Loucy (cell line): Measurements from ENCODE around the gene PSMB8.
A peak's percentile ranks its signal among the peaks of the same experiment; 100 is the strongest.
"Not testable (repeated sequence)": the region's sequence is repeated elsewhere in the genome, so short reads cannot be mapped to it uniquely, and the experiment has no call there.

Source experiments
- H2AFZ ChIP-seq: fragments of 200-600 bp; sonication (generic); 2 replicates; pipeline ENCODE4 v1.6.0; 2016; ENCODE audit warnings: antibody characterized with exemption, mild to moderate bottlenecking, low read length, moderate library complexity
- H3F3A ChIP-seq: fragments of 200-600 bp; 2 replicates; pipeline ENCODE4 v1.6.0; 2016; ENCODE audit warnings: antibody characterized with exemption, low read depth, mild to moderate bottlenecking
- H3K27me3 ChIP-seq: fragments of 200-600 bp; sonication (generic); 2 replicates; pipeline ENCODE4 v1.6.1; 2014; ENCODE audit warnings: low read length, mild to moderate bottlenecking; ENCODE audit not compliant: insufficient read depth, poor library complexity, severe bottlenecking
- H3K36me3 ChIP-seq: fragments of 200-600 bp; sonication (generic); 2 replicates; pipeline ENCODE4 v1.6.1; 2016; ENCODE audit warnings: low read length; ENCODE audit not compliant: insufficient read depth
- H3K4me1 ChIP-seq: fragments of 200-600 bp; sonication (generic); 2 replicates; pipeline ENCODE4 v1.5.1; 2014; ENCODE audit warnings: low read length, mild to moderate bottlenecking; ENCODE audit not compliant: insufficient read depth, poor library complexity, severe bottlenecking
- H3K4me2 ChIP-seq: fragments of 200-600 bp; sonication (generic); 2 replicates; pipeline ENCODE4 v1.6.0; 2014; ENCODE audit warnings: antibody characterized with exemption, low read length, low read depth, mild to moderate bottlenecking; ENCODE audit not compliant: poor library complexity, severe bottlenecking
- H3K4me3 ChIP-seq: fragments of 200-600 bp; sonication (generic); 2 replicates; pipeline ENCODE4 v1.5.1; 2014; ENCODE audit warnings: low read length, mild to moderate bottlenecking, mixed read lengths; ENCODE audit not compliant: poor library complexity, severe bottlenecking
- H3K79me2 ChIP-seq: fragments of 200-600 bp; sonication (generic); 2 replicates; pipeline ENCODE4 v1.6.1; 2014; ENCODE audit warnings: low read length; ENCODE audit not compliant: insufficient read depth
- H3K9ac ChIP-seq: fragments of 200-600 bp; sonication (generic); 2 replicates; pipeline ENCODE4 v1.6.0; 2014; ENCODE audit warnings: mild to moderate bottlenecking, low read depth, low read length, moderate library complexity; ENCODE audit not compliant: poor library complexity, severe bottlenecking
- H3K9me2 ChIP-seq: fragments of 200-600 bp; sonication (generic); replicated peaks from 2 replicates; pipeline ENCODE4 v1.6.1; 2016; ENCODE audit warnings: low read depth, low read length, mixed read lengths
- H3K9me3 ChIP-seq: fragments of 200-600 bp; sonication (generic); 2 replicates; pipeline ENCODE4 v1.6.1; 2014; ENCODE audit warnings: mild to moderate bottlenecking, antibody characterized with exemption, low read length, low read depth; ENCODE audit not compliant: insufficient read depth
- H4K20me1 ChIP-seq: fragments of 200-600 bp; sonication (generic); 2 replicates; pipeline ENCODE4 v1.6.0; 2014; ENCODE audit warnings: antibody characterized with exemption, low read length, mild to moderate bottlenecking; ENCODE audit not compliant: insufficient read depth, poor library complexity, severe bottlenecking
- CTCF ChIP-seq: fragments of 200-600 bp; sonication (generic); conservative IDR thresholded peaks from 2 replicates; pipeline ENCODE4 v1.5.1; 2014; ENCODE audit warnings: mild to moderate bottlenecking, antibody characterized with exemption, low read length
- EZH2phosphoT487 ChIP-seq: fragments of 200-600 bp; IDR thresholded peaks from 2 replicates; pipeline ENCODE4 v1.6.1; 2018; ENCODE audit warnings: antibody characterized with exemption, mild to moderate bottlenecking, moderate library complexity, borderline replicate concordance

The PSMB8 gene

GRCh38 chr6:32879691-32880090 is 35.8 kb upstream of the PSMB8 start:
- Histone ChIP-seq H3K9me3 (no peaks in the 10 kb centered on the region), H2AFZ (no peak overlapping the region), H4K20me1 (no peaks in the 10 kb centered on the region), H3K4me3 (no peak overlapping the region), H3F3A (no peaks in the 10 kb centered on the region), H3K27me3 (no peaks in the 10 kb centered on the region), H3K9me2 (no peaks in the 10 kb centered on the region), H3K9ac (no peak overlapping the region), H3K4me2 (no peak overlapping the region), H3K4me1 (no peaks in the 10 kb centered on the region), H3K79me2 (no peaks in the 10 kb centered on the region), H3K36me3 (no peaks in the 10 kb centered on the region)
- TF ChIP-seq CTCF, result no peak
- no peak for TF ChIP-seq EZH2phosphoT487

GRCh38 chr6:32876603-32877002 is 32.8 kb upstream of the PSMB8 start:
- Histone ChIP-seq H3F3A (no peaks in the 10 kb centered on the region), H3K9ac (no peak overlapping the region), H3K27me3 (no peaks in the 10 kb centered on the region), H3K36me3 (no peaks in the 10 kb centered on the region), H3K4me2 (no peak overlapping the region), H3K79me2 (no peaks in the 10 kb centered on the region), H3K4me3 (no peak overlapping the region), H4K20me1 (no peaks in the 10 kb centered on the region), H3K4me1 (no peaks in the 10 kb centered on the region), H2AFZ (no peak overlapping the region), H3K9me2 (no peaks in the 10 kb centered on the region), H3K9me3 (no peaks in the 10 kb centered on the region)
- TF ChIP-seq CTCF (no peak), EZH2phosphoT487 (no peak)

DNA sequence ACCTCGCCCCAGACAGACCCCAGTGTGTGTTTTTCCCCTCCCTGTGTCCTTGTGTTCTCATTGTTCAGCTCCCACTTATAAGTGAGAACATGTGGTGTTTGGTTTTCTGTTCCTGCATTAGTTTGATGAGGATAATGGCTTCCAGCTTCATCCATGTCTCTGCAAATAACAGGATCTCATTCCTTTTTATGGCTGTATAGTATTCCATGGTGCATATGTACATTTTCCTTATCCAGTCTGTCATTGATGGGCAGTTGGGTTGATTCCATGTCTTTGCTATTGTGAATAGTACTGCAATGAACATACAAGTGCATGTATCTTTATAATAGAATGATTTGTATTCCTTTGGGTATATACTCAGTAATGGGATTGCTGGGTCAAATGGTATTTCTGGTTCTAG is 30.1 kb upstream of the PSMB8 start:
- not testable (repeated sequence) for H3K36me3 ChIP-seq, H3K4me1 ChIP-seq, H4K20me1 ChIP-seq, H3K9me2 ChIP-seq, H3K9ac ChIP-seq, H3K4me2 ChIP-seq, H3K27me3 ChIP-seq, H2AFZ ChIP-seq, H3K4me3 ChIP-seq, H3F3A ChIP-seq, H3K79me2 ChIP-seq, H3K9me3 ChIP-seq

DNA sequence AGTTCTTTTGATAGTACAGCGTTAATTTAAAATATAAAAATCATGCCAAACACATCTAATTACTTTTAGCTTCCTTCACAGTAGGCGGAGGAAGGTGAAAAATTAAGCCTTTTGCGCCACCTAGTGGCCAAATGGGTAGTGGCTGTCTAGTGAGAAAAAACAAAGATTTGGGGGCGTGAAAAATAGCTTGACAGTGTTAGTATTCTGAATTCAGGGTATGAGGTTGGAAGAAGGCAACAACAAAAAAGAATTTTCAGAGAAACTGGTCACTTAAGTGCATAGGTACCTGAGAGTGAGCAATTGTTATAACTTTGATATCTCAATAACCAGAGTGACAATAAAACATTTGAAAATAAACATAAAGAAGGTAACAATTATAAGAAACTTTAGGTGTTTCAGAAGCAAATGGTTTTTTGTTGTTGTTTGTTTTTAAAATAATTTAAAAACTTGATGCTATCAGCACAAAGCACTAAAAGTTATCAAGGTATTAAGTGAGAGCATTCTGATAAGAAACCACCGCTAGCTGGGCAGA is 24.5 kb upstream of the PSMB8 start:
- H3K9me2 ChIP-seq, result no peaks in the 10 kb centered on the region
- no peaks in the 10 kb centered on the region for H3K36me3 ChIP-seq
- H3K4me3 ChIP-seq, result peak overlapping the region; percentile 47
- peak overlapping the region; percentile 64 for H3K4me2 ChIP-seq
- H3K4me1 ChIP-seq, result peaks cover 31% of the 10 kb centered on the region
- H3K27me3 ChIP-seq, result no peaks in the 10 kb centered on the region
- H2AFZ ChIP-seq, result no peak overlapping the region
- no peaks in the 10 kb centered on the region for H3K79me2 ChIP-seq
- TF ChIP-seq EZH2phosphoT487 (no peak), CTCF (peak; percentile 98)
- H3K9ac ChIP-seq, result no peak overlapping the region
- no peaks in the 10 kb centered on the region for H4K20me1 ChIP-seq
- H3K9me3 ChIP-seq, result no peaks in the 10 kb centered on the region
- no peaks in the 10 kb centered on the region for H3F3A ChIP-seq
